Peyer's patch (tissue), 4 donors: Measurements from ENCODE around the gene TC2N.

ENCODE experiments used
- CTCF ChIP-seq, 6 experiments: fragments of 450-650 bp in 4 of 6; fragments of 200-600 bp in 2 of 6; sonication (generic) in 1 of 6; IDR thresholded peaks; one replicate each; pipeline ENCODE4 v1.5.1; 2017 to 2019; ENCODE audit warnings: antibody characterized with exemption in 6 of 6, mild to moderate bottlenecking in 3 of 6, moderate library complexity in 1 of 6
- POLR2A ChIP-seq, 2 donors: fragments of 450-650 bp; IDR thresholded peaks; one replicate each; pipeline ENCODE4 v1.5.1; 2017; ENCODE audit warnings: antibody characterized with exemption in 2 of 2, mild to moderate bottlenecking in 2 of 2, moderate library complexity in 2 of 2

- TF ChIP-seq POLR2A (IDR thresholded peaks at IDR 0.05) (no peak), CTCF (IDR thresholded peaks at IDR 0.05) (peak in 4 of 6 experiments; percentile 44 to 59 (median 51))
Measured at GRCh38 chr14:91911474-91912032, 44.2 kb upstream of the TC2N start.
